Right lobe of liver (tissue), 4 donors: ENCODE data around the gene FOXI2.

Source experiments
- POLR2A ChIP-seq: fragments of 450-650 bp; IDR thresholded peaks from one replicate; pipeline ENCODE4 v1.6.1; 2017; ENCODE audit warnings: antibody characterized with exemption, mild to moderate bottlenecking
- TF ChIP-seq, protein P1 (sequence below), 4 donors: fragments of 200-600 bp in 3 of 4; fragments of 450-650 bp in 1 of 4; IDR thresholded peaks; one replicate each; pipeline versions ENCODE4 v1.5.1 to v1.8.0; 2016 to 2022; ENCODE audit warnings: antibody characterized with exemption in 4 of 4, mild to moderate bottlenecking in 2 of 4
- donor health status: DM: no; HTN: no; CAD: no.
- donor health status: DM: no; HTN: no; CAD: no.
- donor health status: DM: no; HTN: yes; CAD: no.

DNA sequence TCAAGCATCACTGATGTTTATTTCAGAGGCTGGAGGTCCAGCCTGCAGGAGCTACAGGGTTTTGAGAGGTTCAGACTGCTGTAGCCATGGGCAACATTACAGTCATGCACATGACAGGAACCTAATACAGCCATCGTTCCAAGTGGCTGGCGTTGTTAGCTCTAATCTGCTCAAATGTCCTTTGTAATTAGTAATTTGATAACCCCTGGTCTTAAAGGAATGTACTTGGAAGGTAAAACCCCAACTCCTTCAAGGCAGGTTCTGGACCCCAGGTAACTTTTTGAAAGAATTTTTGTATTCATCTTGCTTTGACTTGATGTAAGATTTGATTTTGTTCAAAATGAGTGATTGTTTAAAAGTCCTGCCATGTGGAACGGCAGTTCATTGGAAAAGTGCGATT is 34.7 kb upstream of the FOXI2 start:
- TF ChIP-seq, protein P1, sequence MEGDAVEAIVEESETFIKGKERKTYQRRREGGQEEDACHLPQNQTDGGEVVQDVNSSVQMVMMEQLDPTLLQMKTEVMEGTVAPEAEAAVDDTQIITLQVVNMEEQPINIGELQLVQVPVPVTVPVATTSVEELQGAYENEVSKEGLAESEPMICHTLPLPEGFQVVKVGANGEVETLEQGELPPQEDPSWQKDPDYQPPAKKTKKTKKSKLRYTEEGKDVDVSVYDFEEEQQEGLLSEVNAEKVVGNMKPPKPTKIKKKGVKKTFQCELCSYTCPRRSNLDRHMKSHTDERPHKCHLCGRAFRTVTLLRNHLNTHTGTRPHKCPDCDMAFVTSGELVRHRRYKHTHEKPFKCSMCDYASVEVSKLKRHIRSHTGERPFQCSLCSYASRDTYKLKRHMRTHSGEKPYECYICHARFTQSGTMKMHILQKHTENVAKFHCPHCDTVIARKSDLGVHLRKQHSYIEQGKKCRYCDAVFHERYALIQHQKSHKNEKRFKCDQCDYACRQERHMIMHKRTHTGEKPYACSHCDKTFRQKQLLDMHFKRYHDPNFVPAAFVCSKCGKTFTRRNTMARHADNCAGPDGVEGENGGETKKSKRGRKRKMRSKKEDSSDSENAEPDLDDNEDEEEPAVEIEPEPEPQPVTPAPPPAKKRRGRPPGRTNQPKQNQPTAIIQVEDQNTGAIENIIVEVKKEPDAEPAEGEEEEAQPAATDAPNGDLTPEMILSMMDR (IDR thresholded peaks at IDR 0.05), result no peak
- no peak for TF ChIP-seq POLR2A
